ENCODE results near the gene GSTM2. TPM values are rescaled to one million over a fixed set of nuclear protein-coding genes. Genes with fewer than 3 reads are reported as not detected.

GSTM2 gene
- total RNA-seq (2014; rRNA removed; shearing (Covaris generic)) = 2.3 and 3.1 TPM in 2 replicates
- polyA plus RNA-seq (2015; cell fraction: cytosol; rRNA removed) = 4.9 and 10.0 TPM in 2 replicates
- 19.0 and 19.5 TPM in 2 replicates for polyA plus RNA-seq (2015; cell fraction: nucleus; rRNA removed)

DNA sequence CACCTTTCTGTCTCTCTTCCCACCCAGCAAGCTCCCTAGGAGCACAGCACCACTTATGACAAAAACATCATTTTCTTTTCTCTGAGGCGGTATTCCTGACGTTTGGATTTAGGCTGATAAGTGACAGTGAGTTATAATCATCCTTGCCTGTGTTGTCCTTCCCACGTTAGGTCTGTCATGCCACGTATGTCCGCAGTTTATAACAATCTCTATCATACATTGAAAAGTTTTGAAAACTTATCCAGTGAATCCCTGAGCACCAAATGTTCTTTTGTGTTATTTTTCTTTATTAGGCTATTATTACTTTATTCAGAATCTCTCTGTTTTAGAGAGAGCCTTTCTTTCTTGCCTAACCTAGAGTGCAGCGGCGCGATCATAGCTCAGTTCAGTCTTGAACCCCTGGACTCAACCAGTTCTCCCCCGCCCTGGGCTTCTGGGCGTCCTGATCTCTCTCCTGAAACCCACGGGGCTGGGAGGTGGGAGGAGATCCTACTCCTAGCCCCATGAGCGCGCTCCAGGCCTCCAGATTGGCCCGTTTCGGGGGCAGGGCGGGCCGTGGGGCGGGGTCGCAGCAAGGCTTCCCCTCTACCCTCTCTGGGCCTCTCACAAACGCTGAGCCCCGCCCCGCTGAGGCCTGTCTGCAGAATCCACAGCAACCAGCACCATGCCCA, at the start of gene GSTM2:
Gene GSTM2, plus strand, starts transcription at position 606 of the 671 bp plus-strand sequence. Its CDS starts 59 bp downstream, at position 665.
- peak; percentile 71 for DNase-seq (ENCODE audit: low read depth)

- DNase-seq (ENCODE audit: low read depth) = no peak
These were observed 48.9 kb upstream of the GSTM2 start for GRCh38 chr1:109618661-109619575.

- DNase-seq (ENCODE audit: low read depth) = peak; percentile 79
These were observed 48.1 kb upstream of the GSTM2 start, which contains the start of the genes AMPD2 and GNAT2 for GRCh38 chr1:109619576-109620400. AMPD2 (plus strand) TSS chr1:109619837; CDS start chr1:109621176, 1,339 bp downstream. GNAT2 (minus strand) TSS chr1:109619616; CDS start chr1:109612870, 6,746 bp downstream.

GRCh38 chr1:109620401-109620791, 47.5 kb upstream of the GSTM2 start:
- DNase-seq (ENCODE audit: low read depth) = peak; percentile 54

- peak; percentile 96 for DNase-seq (ENCODE audit: low read depth)
These were observed 47.0 kb upstream of the GSTM2 start for GRCh38 chr1:109620841-109621286.

DNA sequence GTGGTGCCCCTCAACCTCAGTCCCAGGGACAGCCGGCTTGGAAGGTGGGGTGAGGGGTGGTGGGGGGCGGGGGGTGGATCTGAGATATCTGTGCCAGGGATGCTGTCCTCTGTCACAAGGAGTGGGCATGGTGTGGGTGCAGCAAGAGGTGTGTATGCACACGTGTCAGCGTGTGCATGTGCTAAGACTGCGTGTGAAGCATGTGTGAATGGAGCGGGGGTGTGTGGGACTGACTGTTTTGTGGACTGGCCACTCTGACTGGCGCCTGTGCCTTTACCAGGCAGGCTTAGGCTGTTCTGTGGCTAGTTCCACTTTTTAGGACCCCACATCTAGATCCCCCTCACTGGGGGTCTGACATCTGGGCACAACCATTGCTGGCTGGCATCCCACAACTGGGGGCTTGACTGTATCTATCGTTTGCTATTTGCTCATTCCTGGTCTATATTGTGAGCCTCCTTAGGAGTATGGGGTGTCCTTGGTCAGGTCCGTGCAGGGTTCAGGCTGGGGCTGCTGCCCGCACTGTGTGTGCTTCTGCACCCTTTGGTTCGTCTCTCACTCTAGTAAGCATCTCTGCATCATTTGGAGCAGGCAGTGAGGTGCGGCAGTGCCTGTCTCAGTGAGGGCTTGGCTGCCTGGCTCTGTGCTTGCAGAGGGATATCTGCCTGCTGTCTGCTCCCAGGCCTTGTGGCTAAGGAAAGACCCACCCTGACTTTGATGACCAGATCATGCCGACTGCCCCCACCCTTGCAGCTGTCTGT, 46.3 kb upstream of the GSTM2 start:
- DNase-seq (ENCODE audit: low read depth) = no peak

GRCh38 chr1:109622137-109622892, 45.5 kb upstream of the GSTM2 start:
- no peak for DNase-seq (ENCODE audit: low read depth)

- no peak for DNase-seq (ENCODE audit: low read depth)
These were observed 45.0 kb upstream of the GSTM2 start for GRCh38 chr1:109622895-109623294.

- DNase-seq (ENCODE audit: low read depth) = no peak
These were observed 44.2 kb upstream of the GSTM2 start for GRCh38 chr1:109623601-109624161.

- no peak for DNase-seq (ENCODE audit: low read depth)
These were observed 43.5 kb upstream of the GSTM2 start for GRCh38 chr1:109624201-109625010.

DNA sequence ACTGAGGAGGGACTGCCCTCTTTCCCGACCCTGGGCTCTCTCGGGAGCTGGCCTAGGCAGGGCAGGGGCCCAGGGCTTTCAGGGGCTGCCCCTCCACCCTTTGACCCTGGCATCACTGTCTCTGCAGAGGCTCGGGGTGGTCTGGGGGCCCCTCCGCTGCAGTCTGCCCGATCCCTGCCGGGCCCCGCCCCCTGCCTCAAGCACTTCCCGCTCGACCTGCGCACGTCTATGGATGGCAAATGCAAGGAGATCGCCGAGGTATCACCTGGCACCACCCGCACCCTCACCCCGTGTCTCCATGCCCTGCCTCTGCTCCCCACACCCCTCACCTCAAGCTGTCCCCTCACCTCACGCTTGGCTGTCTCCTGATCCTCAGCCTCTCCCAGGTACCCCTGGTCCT, 42.7 kb upstream of the GSTM2 start:
- no peak for DNase-seq (ENCODE audit: low read depth)

DNA sequence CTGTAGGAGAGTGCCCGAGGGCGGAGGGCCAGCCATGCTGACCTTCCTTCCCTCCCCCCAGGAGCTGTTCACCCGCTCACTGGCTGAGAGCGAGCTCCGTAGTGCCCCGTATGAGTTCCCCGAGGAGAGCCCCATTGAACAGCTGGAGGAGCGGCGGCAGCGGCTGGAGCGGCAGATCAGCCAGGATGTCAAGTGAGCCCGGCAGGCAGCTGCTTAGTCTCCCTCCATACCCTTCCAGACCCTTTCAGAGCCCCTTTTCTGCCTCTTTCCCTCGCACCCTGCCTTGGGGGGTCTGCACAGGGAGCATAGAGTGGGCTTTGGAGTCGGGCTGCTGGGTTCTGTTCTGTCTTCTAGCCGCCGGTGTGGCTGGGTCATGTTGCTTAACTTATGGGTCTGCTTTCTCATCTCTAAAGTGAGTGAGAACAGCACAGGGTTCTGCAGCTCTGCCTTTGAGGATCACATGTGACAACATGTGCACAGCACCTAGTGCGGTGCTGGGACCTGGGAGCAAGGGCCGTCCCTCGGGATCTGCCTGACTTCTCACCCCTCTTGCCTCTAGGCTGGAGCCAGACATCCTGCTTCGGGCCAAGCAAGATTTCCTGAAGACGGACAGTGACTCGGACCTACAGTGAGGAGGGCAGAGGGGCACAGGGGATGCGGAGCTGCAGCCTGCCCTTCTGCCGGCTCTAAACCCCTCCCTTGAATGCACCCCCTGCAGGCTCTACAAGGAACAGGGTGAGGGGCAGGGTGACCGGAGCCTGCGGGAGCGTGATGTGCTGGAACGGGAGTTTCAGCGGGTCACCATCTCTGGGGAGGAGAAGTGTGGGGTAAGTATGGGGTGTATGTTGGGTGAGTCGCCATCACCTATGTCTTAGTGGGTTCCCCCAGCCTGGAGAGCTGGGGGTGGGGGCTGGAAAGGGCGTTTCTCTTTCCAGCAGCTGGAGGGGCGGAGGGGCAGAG, 42.0 kb upstream of the GSTM2 start:
- DNase-seq (ENCODE audit: low read depth) = no peak

DNA sequence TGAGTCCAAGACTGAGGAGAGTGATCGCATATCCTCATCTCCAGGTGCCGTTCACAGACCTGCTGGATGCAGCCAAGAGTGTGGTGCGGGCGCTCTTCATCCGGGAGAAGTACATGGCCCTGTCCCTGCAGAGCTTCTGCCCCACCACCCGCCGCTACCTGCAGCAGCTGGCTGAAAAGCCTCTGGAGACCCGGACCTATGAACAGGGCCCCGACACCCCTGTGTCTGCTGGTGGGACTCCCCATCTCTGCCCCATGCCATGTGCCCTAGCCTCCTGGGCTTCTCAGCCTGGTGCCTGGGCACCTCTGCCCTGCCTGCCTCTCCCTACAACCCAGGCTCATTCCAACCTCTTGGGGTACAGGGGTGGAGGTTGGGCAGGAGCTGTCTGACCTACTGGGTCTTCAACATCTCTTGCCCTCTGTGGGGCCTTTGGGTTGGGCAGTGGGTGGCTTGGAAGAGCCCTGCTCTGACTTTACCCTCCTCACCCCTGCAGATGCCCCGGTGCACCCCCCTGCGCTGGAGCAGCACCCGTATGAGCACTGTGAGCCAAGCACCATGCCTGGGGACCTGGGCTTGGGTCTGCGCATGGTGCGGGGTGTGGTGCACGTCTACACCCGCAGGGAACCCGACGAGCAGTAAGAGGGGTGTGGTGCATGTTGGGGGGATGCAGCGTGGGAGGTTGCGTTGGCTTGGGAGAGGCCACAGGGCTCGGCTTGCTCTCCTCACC, 41.0 kb upstream of the GSTM2 start:
- DNase-seq (ENCODE audit: low read depth) = no peak

GRCh38 chr1:109627692-109628399, 40.0 kb upstream of the GSTM2 start:
- DNase-seq (ENCODE audit: low read depth) = no peak

GRCh38 chr1:109628540-109629321, 39.1 kb upstream of the GSTM2 start:
- DNase-seq (ENCODE audit: low read depth) = peak; percentile 68

All from HT1080 (cell line).